Small intestine (tissue), 7 donors: ENCODE results near the gene OCA2. TPM values are rescaled to one million over a fixed set of nuclear protein-coding genes. Genes with fewer than 3 reads are reported as not detected.
A peak's percentile ranks its signal among the peaks of the same experiment; 100 is the strongest.

Experiments
- DNase-seq, 2 donors: peaks; one replicate each; pipeline versions ENCODE4 v3.0.0 to v3.0.0-alpha.2; 2013
- FAIRE-seq: peaks from 2 replicates; lab custom pipeline; 2012; peaks lifted over from hg19 to GRCh38; lab: Jason Lieb, UNC
- H3K27ac ChIP-seq, 3 donors: one replicate each; pipeline ENCODE4 v1.5.1; 2013; ENCODE audit warnings: low read length in 2 of 3, mild to moderate bottlenecking in 2 of 3, control low read depth in 1 of 3, inconsistent platforms in 1 of 3, low read depth in 1 of 3, moderate library complexity in 1 of 3
- H3K27me3 ChIP-seq, 3 donors: one replicate each; pipeline ENCODE4 v1.6.1; 2013; ENCODE audit warnings: low read length in 3 of 3, inconsistent platforms in 1 of 3; ENCODE audit not compliant: control insufficient read depth in 3 of 3, insufficient read depth in 3 of 3
- H3K36me3 ChIP-seq, 3 donors: one replicate each; pipeline ENCODE4 v1.6.1; 2013; ENCODE audit warnings: low read length in 3 of 3, inconsistent platforms in 1 of 3, low read depth in 1 of 3, mild to moderate bottlenecking in 1 of 3, moderate library complexity in 1 of 3; ENCODE audit not compliant: control insufficient read depth in 3 of 3, insufficient read depth in 2 of 3
- H3K4me1 ChIP-seq, 3 donors: one replicate each; pipeline ENCODE4 v1.6.1; 2013; ENCODE audit warnings: low read length in 2 of 3, inconsistent platforms in 1 of 3, low read depth in 1 of 3, mild to moderate bottlenecking in 1 of 3, moderate library complexity in 1 of 3; ENCODE audit not compliant: control insufficient read depth in 3 of 3, insufficient read depth in 2 of 3
- H3K4me3 ChIP-seq, 3 donors: one replicate each; pipeline ENCODE4 v1.5.1; 2013; ENCODE audit warnings: low read length in 3 of 3, control low read depth in 1 of 3, inconsistent platforms in 1 of 3, low read depth in 1 of 3, mild to moderate bottlenecking in 1 of 3, moderate library complexity in 1 of 3
- H3K9me3 ChIP-seq, 2 donors: one replicate each; pipeline ENCODE4 v1.6.1; 2013; ENCODE audit warnings: low read depth in 1 of 2, low read length in 1 of 2; ENCODE audit not compliant: control insufficient read depth in 2 of 2, insufficient read depth in 1 of 2
- WGBS, 3 donors: extraction: QIAGEN DNeasy Blood & Tissue Kit; methylation state at CpG; one replicate each; pipeline ENCODE4 v1.1.7; 2013; 5-methylcytosine and 5-hydroxymethylcytosine counted together
- polyA plus RNA-seq, 4 donors: library from polyadenylated mRNA; stranded (reverse) in 3 of 4; unstranded in 1 of 4; fragments of 200-250 nt in 3 of 4; fragments of 120-200 nt in 1 of 4; gene quantifications; one replicate each; pipeline versions ENCODE4 v1.2.1 to v1.2.3, GENCODE V29; 2013
- donor health status: healthy with polysubstance abuse.
- donor health status: control.
- donor health status: control.
- donor health status: Bipolar disorder and iron deficiency.
- donor health status: healthy.

OCA2 gene
- polyA plus RNA-seq, 4 donors = 0.07 to 5.9 TPM; not detected in 2

GRCh38 chr15:27973886-27974285, 125.2 kb downstream of the OCA2 start:
- no peaks in the 10 kb centered on the region for H3K27me3 ChIP-seq
- no peak for DNase-seq
- no peaks in the 10 kb centered on the region for H3K4me1 ChIP-seq
- H3K36me3 ChIP-seq = no peaks in the 10 kb centered on the region
- no peak overlapping the region for H3K27ac ChIP-seq
- H3K4me3 ChIP-seq = no peak overlapping the region
- FAIRE-seq = no peak
- H3K9me3 ChIP-seq = peaks cover 0 to 4% of the 10 kb centered on the region in 2 donors

- H3K27me3 ChIP-seq = no peaks in the 10 kb centered on the region
- FAIRE-seq (no peak), DNase-seq (no peak)
- H3K36me3 ChIP-seq = no peaks in the 10 kb centered on the region
- H3K4me3 ChIP-seq = no peak overlapping the region
- peaks cover 2 to 4% of the 10 kb centered on the region in 2 donors for H3K9me3 ChIP-seq
- no peak overlapping the region for H3K27ac ChIP-seq
- WGBS, 3 donors = 83 to 89% (median 83%) methylated on average over 24 of the region's 24 CpGs
- no peaks in the 10 kb centered on the region for H3K4me1 ChIP-seq
These were observed 128.3 kb downstream of the OCA2 start for GRCh38 chr15:27970661-27971392.

- no peaks in the 10 kb centered on the region for H3K36me3 ChIP-seq
- 76 to 84% (median 79%) methylated on average over 13 of the region's 13 CpGs for WGBS, 3 donors
- no peak for DNase-seq
- no peak overlapping the region for H3K27ac ChIP-seq
- no peak overlapping the region for H3K4me3 ChIP-seq
- H3K9me3 ChIP-seq = peaks cover 2 to 4% of the 10 kb centered on the region in 2 donors
- no peaks in the 10 kb centered on the region for H3K4me1 ChIP-seq
- H3K27me3 ChIP-seq = no peaks in the 10 kb centered on the region
- no peak for FAIRE-seq
These were observed 131.6 kb downstream of the OCA2 start for GRCh38 chr15:27967541-27967940.

GRCh38 chr15:27965546-27965945, 133.6 kb downstream of the OCA2 start:
- no peaks in the 10 kb centered on the region for H3K27me3 ChIP-seq
- peaks cover 0 to 2% of the 10 kb centered on the region in 2 donors for H3K9me3 ChIP-seq
- H3K4me3 ChIP-seq = no peak overlapping the region
- WGBS, 3 donors = 84 to 91% (median 89%) methylated on average over 6 of the region's 6 CpGs
- no peaks in the 10 kb centered on the region for H3K36me3 ChIP-seq
- FAIRE-seq (no peak), DNase-seq (no peak)
- no peak overlapping the region for H3K27ac ChIP-seq
- no peaks in the 10 kb centered on the region for H3K4me1 ChIP-seq

GRCh38 chr15:27961801-27962200, 137.3 kb downstream of the OCA2 start:
- Histone ChIP-seq H3K27ac (no peak overlapping the region), H3K27me3 (no peaks in the 10 kb centered on the region), H3K36me3 (no peaks in the 10 kb centered on the region), H3K4me1 (no peaks in the 10 kb centered on the region), H3K4me3 (no peak overlapping the region), H3K9me3 (peaks cover 0 to 2% of the 10 kb centered on the region in 2 donors)
- 78 to 96% (median 89%) methylated on average over 1 of the region's 1 CpG for WGBS, 3 donors
- DNase-seq (no peak), FAIRE-seq (no peak)

- no peak for DNase-seq
- Histone ChIP-seq H3K4me1 (no peaks in the 10 kb centered on the region), H3K27ac (no peak overlapping the region), H3K27me3 (no peaks in the 10 kb centered on the region), H3K4me3 (no peak overlapping the region), H3K36me3 (no peaks in the 10 kb centered on the region), H3K9me3 (peaks cover 0 to 2% of the 10 kb centered on the region in 2 donors)
- FAIRE-seq = no peak
- WGBS, 3 donors = 75 to 80% (median 77%) methylated on average over 10 of the region's 10 CpGs
These were observed 140.1 kb downstream of the OCA2 start for GRCh38 chr15:27958911-27959578.

- DNase-seq = peak in 1 of 2 donors; percentile 6
- no peak overlapping the region for H3K27ac ChIP-seq
- FAIRE-seq = no peak
- no peaks in the 10 kb centered on the region for H3K4me1 ChIP-seq
- no peaks in the 10 kb centered on the region for H3K36me3 ChIP-seq
- peaks cover 0 to 2% of the 10 kb centered on the region in 2 donors for H3K9me3 ChIP-seq
- H3K27me3 ChIP-seq = no peaks in the 10 kb centered on the region
- H3K4me3 ChIP-seq = no peak overlapping the region
- WGBS, 3 donors = 54 to 64% (median 55%) methylated on average over 8 of the region's 8 CpGs
These were observed 142.8 kb downstream of the OCA2 start for GRCh38 chr15:27956285-27956684.

- no peak for DNase-seq
- FAIRE-seq = no peak
- WGBS, 3 donors = 95 to 97% (median 95%) methylated on average over 10 of the region's 10 CpGs
- H3K27ac ChIP-seq = no peak overlapping the region
- no peaks in the 10 kb centered on the region for H3K36me3 ChIP-seq
- no peaks in the 10 kb centered on the region for H3K4me1 ChIP-seq
- H3K9me3 ChIP-seq = peaks cover 0 to 2% of the 10 kb centered on the region in 2 donors
- no peak overlapping the region for H3K4me3 ChIP-seq
- H3K27me3 ChIP-seq = no peaks in the 10 kb centered on the region
These were observed 144.0 kb downstream of the OCA2 start for GRCh38 chr15:27955087-27955486.
